Measurements from ENCODE around the gene FHOD3. TPM values are rescaled to one million over a fixed set of nuclear protein-coding genes. Genes with fewer than 3 reads are reported as not detected.

FHOD3 gene
- total RNA-seq, 1 donor from 2014 or later, result not detected

DNA sequence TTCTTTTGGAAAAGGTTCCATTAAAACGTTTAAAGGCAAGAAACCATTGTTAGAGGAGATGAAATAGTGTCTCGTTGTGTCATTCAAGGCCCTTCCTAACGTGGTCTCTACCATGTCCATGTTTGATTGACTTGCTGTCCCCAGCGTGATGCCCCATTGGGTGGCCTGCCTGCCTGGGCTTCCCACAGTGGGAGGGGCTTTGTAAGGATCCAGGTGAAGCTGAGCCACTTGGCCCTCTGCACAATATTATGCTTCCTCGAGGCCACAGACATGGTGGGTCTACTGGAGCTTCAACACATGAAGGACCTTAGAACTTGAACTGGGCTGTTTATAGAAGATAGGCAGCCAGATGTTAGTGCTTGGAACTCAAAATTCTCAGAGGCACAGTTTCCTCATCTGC is 235.3 kb downstream of the FHOD3 start:
- no peak for DNase-seq (ENCODE audit: low spot score)
- H3K4me1 Mint-ChIP-seq (ENCODE audit: low read depth), result no peaks in the 10 kb centered on the region
- H3K9me3 Mint-ChIP-seq, result no peaks in the 10 kb centered on the region
- no peaks in the 10 kb centered on the region for H3K27me3 Mint-ChIP-seq (ENCODE audit: insufficient read depth)
- no peak overlapping the region for H3K27ac Mint-ChIP-seq
- H3K4me3 Mint-ChIP-seq, result no peak overlapping the region
- intact Hi-C loops (cut with micrococcal nuclease), result no loop called here
- no peaks in the 10 kb centered on the region for H3K36me3 Mint-ChIP-seq (ENCODE audit: low read depth)

DNA sequence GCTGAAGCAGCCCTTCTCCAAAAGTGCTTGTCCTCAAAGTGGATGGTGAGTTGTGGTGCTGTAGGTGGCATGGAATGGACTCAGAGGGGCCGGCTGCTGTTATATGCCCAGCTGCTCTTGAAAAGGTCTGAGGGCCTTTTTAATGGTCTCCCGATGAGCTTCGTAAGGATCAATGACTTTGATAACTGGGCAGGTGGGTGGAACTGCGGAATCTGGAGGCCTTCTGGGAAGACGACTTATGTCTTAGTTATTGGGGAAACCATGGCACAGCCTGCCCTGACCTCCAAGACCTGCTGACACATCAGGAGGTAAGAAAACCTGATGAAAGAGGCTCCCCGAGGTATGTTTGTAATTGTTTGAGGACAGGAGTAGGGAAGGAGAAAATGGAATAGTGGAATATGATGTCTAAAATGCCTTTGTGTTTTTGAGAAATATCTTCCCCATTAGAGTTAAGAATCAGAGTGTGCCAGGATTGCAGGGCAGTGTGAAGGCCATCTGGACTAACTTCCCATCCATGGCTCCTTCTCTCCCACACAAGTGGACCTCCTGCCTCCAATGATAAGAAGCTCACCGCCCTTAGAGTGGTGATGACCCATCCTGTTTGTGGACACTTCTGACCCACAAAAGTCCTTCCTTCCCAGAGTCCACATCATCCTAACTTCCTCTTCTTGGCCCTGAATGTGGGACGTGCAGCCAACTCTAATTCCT is 236.1 kb downstream of the FHOD3 start:
- no peaks in the 10 kb centered on the region for H3K36me3 Mint-ChIP-seq (ENCODE audit: low read depth)
- no peaks in the 10 kb centered on the region for H3K4me1 Mint-ChIP-seq (ENCODE audit: low read depth)
- DNase-seq (ENCODE audit: low spot score), result no peak
- intact Hi-C loops (cut with micrococcal nuclease), result no loop called here
- no peaks in the 10 kb centered on the region for H3K9me3 Mint-ChIP-seq
- no peak overlapping the region for H3K4me3 Mint-ChIP-seq
- no peaks in the 10 kb centered on the region for H3K27me3 Mint-ChIP-seq (ENCODE audit: insufficient read depth)
- no peak overlapping the region for H3K27ac Mint-ChIP-seq

DNA sequence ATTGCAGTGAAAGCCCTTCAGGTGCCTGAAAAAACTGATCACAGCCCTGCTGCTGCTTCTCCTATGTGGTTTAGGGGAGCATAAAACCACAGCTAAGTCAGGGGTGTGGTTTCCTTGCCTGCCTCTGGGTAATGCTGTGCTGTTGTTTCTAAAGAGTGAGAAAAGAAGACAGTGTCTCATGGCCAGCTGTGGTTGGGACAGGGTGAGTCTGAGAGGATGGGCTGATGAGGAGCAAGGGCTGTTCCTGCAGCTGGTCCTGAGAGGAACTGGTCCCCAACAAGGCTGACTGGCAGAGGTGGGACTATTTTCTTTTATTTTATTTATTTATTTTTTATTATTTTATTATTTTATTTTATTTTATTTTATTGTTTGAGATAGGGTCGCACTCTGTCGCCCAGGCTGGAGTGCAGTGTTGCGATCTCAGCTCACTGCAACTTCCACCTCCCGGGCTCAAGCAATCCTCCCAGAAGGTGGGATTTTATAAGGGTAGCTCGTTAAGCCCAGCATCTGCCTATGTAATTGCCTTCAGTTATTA is 236.7 kb downstream of the FHOD3 start:
- intact Hi-C loops (cut with micrococcal nuclease), result no loop called here
- no peak for DNase-seq (ENCODE audit: low spot score)
- Mint-ChIP-seq H3K36me3 (ENCODE audit: low read depth) (no peaks in the 10 kb centered on the region), H3K4me3 (no peak overlapping the region), H3K4me1 (ENCODE audit: low read depth) (no peaks in the 10 kb centered on the region), H3K27me3 (ENCODE audit: insufficient read depth) (no peaks in the 10 kb centered on the region), H3K9me3 (no peaks in the 10 kb centered on the region), H3K27ac (no peak overlapping the region)

DNA sequence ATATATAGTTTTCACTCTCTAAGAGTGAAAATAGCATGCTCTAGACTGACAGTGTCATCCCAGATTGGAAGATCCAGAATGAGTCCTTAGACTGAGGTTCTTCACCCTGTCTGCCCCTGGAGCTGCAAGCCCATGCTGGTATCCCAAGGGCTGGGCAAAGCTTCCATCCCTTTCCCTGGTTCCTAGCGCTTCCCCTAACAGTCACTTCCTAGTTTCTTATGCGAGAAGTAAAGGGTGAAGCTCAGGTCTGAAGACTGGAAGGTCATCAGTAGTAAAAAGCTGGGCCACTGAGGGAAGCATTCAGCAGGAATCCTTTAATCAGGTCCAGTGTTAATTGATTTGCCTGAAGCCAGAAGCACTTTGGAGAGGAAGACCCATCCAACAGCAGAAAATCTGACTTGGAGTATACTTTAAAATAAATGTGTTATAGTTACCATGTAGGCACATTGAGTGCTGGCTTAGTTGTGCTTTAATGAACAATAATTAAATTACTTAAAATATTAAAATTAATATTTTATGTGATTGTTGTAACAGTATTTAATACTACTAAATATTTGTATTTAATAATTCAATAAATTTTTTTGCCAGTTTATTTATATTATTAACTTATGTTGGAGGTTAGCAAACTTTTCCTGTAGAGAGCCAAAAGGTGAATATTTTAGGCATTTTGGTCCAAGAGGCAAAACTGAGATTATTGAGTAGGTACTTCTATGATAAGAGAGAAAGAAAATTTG is 237.9 kb downstream of the FHOD3 start:
- Mint-ChIP-seq H3K36me3 (ENCODE audit: low read depth) (no peaks in the 10 kb centered on the region), H3K4me3 (no peak overlapping the region), H3K4me1 (ENCODE audit: low read depth) (no peaks in the 10 kb centered on the region), H3K27me3 (ENCODE audit: insufficient read depth) (no peaks in the 10 kb centered on the region), H3K9me3 (no peaks in the 10 kb centered on the region), H3K27ac (no peak overlapping the region)
- no peak for DNase-seq (ENCODE audit: low spot score)
- intact Hi-C loops (cut with micrococcal nuclease), result no loop called here

DNA sequence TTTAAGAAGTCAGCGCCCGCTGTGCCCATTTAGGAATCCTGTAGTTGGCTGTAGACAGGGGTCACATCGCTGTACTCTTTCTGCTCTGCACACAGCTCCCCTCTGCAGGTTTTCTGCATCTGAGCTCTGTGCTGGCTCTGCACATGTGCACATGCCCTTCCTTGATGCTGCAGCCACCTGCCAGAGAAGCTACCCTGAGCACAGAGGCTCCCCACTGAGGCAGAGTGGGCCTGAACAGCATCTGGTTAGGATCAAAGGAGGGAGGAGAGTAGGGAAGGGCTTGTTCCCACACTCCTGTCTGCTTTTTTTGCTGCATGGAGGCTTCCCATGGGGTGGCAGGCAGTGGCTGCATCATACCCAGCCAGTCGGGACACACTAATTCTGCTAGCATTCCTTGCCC is 238.9 kb downstream of the FHOD3 start:
- intact Hi-C loops (cut with micrococcal nuclease), result no loop called here
- H3K9me3 Mint-ChIP-seq, result no peaks in the 10 kb centered on the region
- H3K27me3 Mint-ChIP-seq (ENCODE audit: insufficient read depth), result no peaks in the 10 kb centered on the region
- H3K4me1 Mint-ChIP-seq (ENCODE audit: low read depth), result no peaks in the 10 kb centered on the region
- H3K36me3 Mint-ChIP-seq (ENCODE audit: low read depth), result no peaks in the 10 kb centered on the region
- DNase-seq (ENCODE audit: low spot score), result no peak
- H3K27ac Mint-ChIP-seq, result no peak overlapping the region
- no peak overlapping the region for H3K4me3 Mint-ChIP-seq

DNA sequence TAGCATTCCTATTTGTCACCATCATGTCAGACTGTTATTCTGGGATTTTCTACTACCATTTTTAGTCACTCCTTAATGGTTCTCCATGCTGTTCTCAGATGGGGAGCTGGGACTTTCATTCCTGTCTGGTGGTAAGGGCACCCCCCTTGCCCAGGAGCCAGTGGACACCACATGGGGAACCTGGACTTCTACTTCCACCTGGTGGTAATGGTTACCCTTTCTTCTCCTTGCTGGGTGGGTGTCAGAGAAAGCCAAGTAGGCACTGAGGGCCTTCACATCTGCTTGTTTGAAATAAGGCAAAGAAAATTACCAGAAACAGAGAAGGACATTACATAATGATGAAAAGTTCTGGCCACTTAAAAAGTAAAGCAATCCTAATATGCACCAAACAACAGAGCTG is 239.8 kb downstream of the FHOD3 start:
- intact Hi-C loops (cut with micrococcal nuclease), result no loop called here
- Mint-ChIP-seq H3K27ac (no peak overlapping the region), H3K4me3 (no peak overlapping the region), H3K4me1 (ENCODE audit: low read depth) (no peaks in the 10 kb centered on the region), H3K9me3 (no peaks in the 10 kb centered on the region), H3K36me3 (ENCODE audit: low read depth) (no peaks in the 10 kb centered on the region), H3K27me3 (ENCODE audit: insufficient read depth) (no peaks in the 10 kb centered on the region)
- no peak for DNase-seq (ENCODE audit: low spot score)

DNA sequence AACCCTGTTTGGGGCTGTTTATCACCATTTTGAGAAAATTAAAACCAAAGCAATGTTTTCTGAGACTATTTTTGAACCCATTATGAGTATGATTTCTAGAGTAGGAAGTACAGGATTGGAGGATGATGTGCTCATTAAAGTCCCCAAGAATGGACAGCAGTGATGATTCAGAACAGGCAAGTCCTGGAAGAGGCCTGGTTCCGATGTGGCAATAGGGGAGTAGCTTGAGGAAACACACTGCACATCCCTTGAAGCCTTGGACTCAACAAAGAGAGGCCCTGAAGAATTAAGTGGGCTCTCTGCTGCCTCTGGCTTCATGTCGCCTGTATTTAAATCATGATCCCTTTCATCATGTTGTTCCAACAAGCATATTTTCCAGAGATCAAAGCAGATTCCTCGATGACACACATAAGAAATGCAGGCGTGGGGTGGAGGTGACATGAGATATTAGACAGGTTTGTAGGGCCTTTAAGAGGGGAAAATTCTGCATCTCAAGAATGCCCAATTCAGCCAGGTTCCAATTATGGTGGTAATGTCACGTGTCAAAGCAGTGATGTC is 242.2 kb downstream of the FHOD3 start:
- no peak for DNase-seq (ENCODE audit: low spot score)
- Mint-ChIP-seq H3K4me3 (no peak overlapping the region), H3K36me3 (ENCODE audit: low read depth) (no peaks in the 10 kb centered on the region), H3K9me3 (no peaks in the 10 kb centered on the region), H3K27ac (no peak overlapping the region), H3K4me1 (ENCODE audit: low read depth) (no peaks in the 10 kb centered on the region), H3K27me3 (ENCODE audit: insufficient read depth) (no peaks in the 10 kb centered on the region)
- intact Hi-C loops (cut with micrococcal nuclease), result no loop called here

DNA sequence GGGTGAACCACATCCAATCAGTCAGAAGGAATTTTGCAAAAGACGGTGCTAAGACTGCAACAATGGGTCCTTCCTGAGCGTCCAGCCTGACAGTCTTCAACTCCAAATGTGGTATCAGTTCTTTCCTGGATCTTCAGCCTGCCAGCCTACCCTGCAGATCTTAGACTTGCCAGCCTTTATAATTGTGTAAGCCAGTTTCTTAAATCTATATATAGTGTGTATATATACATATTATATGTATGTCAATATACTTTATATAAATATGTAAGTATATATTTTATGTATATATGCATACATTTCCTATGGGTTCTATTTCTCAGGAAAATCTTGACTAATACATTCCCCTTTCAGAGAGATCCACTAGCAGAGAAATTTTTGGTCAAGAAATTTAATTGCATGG is 245.5 kb downstream of the FHOD3 start:
- H3K4me3 Mint-ChIP-seq, result no peak overlapping the region
- H3K27ac Mint-ChIP-seq, result no peak overlapping the region
- H3K27me3 Mint-ChIP-seq (ENCODE audit: insufficient read depth), result no peaks in the 10 kb centered on the region
- no peak for DNase-seq (ENCODE audit: low spot score)
- intact Hi-C loops (cut with micrococcal nuclease), result no loop called here
- H3K9me3 Mint-ChIP-seq, result no peaks in the 10 kb centered on the region
- H3K36me3 Mint-ChIP-seq (ENCODE audit: low read depth), result no peaks in the 10 kb centered on the region
- H3K4me1 Mint-ChIP-seq (ENCODE audit: low read depth), result no peaks in the 10 kb centered on the region

DNA sequence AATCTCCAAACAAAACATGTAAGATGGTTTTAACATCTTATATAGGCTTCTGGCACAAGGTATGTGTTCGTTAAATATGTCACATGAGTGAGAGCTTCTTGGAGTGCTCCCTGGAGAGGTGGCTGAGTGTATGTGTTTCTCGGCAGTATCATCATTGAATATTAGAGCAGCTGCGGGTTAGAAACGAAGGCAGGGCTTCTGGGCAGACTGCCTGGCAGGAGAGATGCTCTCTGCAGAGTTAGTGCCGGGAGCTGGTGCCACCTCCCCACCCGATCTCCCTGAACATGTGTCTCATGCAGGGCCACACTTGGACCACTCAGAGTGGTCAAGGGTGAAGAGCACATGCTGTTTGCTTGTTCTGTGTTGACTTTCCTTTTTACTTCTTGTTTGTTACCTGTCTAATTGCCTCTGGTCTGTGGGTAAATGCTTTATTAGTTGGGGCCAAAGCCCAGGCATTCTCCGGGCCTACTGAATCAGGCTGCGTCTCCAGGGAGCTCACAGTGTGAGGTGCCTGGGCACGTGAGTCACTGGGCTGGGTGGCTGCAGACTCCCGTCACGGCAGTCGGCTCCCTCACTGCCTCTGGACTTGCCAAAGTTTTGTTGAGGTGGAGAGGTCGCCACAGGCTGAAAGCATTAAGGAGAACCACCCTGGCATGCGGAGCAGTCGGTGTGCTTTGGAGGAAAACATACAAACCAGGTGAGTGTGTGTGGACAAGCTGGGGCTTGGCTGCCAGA is 246.6 kb downstream of the FHOD3 start:
- H3K27ac Mint-ChIP-seq, result no peak overlapping the region
- no peak for DNase-seq (ENCODE audit: low spot score)
- intact Hi-C loops (cut with micrococcal nuclease), result no loop called here
- H3K9me3 Mint-ChIP-seq, result no peaks in the 10 kb centered on the region
- no peaks in the 10 kb centered on the region for H3K36me3 Mint-ChIP-seq (ENCODE audit: low read depth)
- no peak overlapping the region for H3K4me3 Mint-ChIP-seq
- H3K4me1 Mint-ChIP-seq (ENCODE audit: low read depth), result no peaks in the 10 kb centered on the region
- H3K27me3 Mint-ChIP-seq (ENCODE audit: insufficient read depth), result no peaks in the 10 kb centered on the region

DNA sequence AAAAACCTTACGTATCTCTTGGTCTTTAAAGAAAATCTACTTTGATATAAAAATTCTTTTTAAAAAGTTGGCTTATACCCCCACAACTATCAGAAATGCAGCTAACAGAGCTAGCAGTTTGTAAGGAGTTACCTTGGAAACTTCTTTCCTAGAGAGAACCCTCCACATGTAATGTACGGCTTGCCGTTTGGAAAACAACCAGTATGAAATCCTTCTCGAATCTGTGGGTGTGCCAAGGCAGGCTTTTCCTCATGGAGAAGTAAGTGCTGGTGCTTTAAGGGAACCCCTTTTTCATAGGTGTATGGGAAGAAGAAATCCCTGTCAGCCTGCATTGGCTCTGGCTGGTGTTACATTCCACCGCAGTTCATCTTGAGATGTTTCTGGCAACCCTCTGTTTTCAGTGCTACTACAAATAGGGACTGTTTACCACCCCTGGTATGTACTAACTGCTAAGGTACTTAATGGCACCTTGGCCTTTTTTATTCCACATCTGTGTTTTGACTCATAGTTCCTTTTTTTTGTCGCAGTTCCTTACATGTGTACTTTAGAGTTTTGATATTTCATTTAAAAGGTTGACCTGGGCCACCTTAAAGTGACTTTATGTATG is 248.4 kb downstream of the FHOD3 start:
- intact Hi-C loops (cut with micrococcal nuclease), result no loop called here
- H3K27me3 Mint-ChIP-seq (ENCODE audit: insufficient read depth), result peaks cover 2% of the 10 kb centered on the region
- H3K4me3 Mint-ChIP-seq, result no peak overlapping the region
- H3K36me3 Mint-ChIP-seq (ENCODE audit: low read depth), result no peaks in the 10 kb centered on the region
- DNase-seq (ENCODE audit: low spot score), result no peak
- H3K4me1 Mint-ChIP-seq (ENCODE audit: low read depth), result no peaks in the 10 kb centered on the region
- H3K9me3 Mint-ChIP-seq, result no peaks in the 10 kb centered on the region
- no peak overlapping the region for H3K27ac Mint-ChIP-seq

DNA sequence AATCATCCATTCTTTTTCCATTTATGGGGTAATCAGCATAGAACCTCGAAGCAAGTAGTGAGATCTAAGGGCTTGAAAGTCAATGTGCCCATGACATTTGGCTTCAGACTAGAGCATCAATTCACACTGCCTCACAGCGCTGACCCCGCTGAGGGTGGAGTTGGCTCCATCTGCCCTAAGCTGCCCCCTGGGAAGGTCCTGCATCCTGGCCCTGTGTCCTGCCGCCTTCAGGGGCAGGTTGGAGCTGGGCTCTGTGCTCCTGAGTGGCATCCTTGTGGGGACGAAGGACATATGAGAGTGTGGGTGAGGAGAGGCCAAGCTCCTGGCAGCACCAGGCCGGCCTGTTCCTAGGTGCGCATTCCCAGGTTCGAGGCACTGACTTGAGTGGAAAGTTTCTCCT is 249.4 kb downstream of the FHOD3 start:
- no peaks in the 10 kb centered on the region for H3K36me3 Mint-ChIP-seq (ENCODE audit: low read depth)
- intact Hi-C loops (cut with micrococcal nuclease), result no loop called here
- peaks cover 2% of the 10 kb centered on the region for H3K27me3 Mint-ChIP-seq (ENCODE audit: insufficient read depth)
- no peaks in the 10 kb centered on the region for H3K9me3 Mint-ChIP-seq
- H3K27ac Mint-ChIP-seq, result no peak overlapping the region
- no peaks in the 10 kb centered on the region for H3K4me1 Mint-ChIP-seq (ENCODE audit: low read depth)
- DNase-seq (ENCODE audit: low spot score), result no peak
- no peak overlapping the region for H3K4me3 Mint-ChIP-seq

DNA sequence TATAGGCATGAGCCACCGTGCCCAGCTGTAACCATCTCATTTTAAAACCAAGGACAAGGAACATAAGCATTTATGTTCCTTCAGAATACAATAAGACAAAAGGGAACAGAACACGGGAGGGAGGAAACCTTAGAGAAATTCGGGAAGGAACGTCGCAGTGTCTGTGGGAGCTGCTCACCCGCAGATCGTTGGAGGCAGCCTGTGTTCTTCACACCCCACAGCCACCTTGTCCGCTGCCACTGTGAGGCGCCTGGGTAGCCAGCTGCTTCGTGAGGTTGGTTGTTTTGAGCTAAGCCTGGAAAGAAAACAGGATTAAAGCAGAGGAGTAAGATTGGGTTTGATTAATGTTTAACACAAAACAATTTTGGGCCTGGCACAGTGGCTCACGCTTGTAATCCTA is 250.0 kb downstream of the FHOD3 start:
- Mint-ChIP-seq H3K4me3 (no peak overlapping the region), H3K36me3 (ENCODE audit: low read depth) (no peaks in the 10 kb centered on the region), H3K9me3 (no peaks in the 10 kb centered on the region), H3K27ac (no peak overlapping the region), H3K27me3 (ENCODE audit: insufficient read depth) (peaks cover 2% of the 10 kb centered on the region), H3K4me1 (ENCODE audit: low read depth) (no peaks in the 10 kb centered on the region)
- intact Hi-C loops (cut with micrococcal nuclease), result no loop called here
- no peak for DNase-seq (ENCODE audit: low spot score)

Data from activated T-helper 1 cell treated with anti-CD3 and anti-CD28 coated beads, Interleukin-12 subunit alpha, Interleukin-12 subunit beta, Interleukin-2, Interleukin-4 antibody, amounts not matched to agents 30 ng/mL and 10 ng/mL and 1 ng/mL, durations not matched to agents 14 hours and 24 hours and 36 hours (primary cell).